HCT116 (cell line): ENCODE measurements around the gene CLDN9. TPM values are rescaled to one million over a fixed set of nuclear protein-coding genes. Genes with fewer than 3 reads are reported as not detected.

Experiments
- ATAC-seq: fragments of 200-7000 bp; cut with Tn5 transposase; 2 replicates; pipeline ENCODE4 v1.9.1; 2020; ENCODE audit warnings: mild to moderate bottlenecking, moderate library complexity
- BruUV-seq: library from RNA; stranded (reverse); fragments of 400-500 nt; replicated peaks from 2 replicates; lab custom pipeline; 2021; lab: Mats Ljungman, UMichigan
- CTCF ChIA-PET: fragments of 300-600 bp; sonication (Branson Sonifier 250); formaldehyde crosslinking; loops from one replicate; lab custom pipeline; 2021; ENCODE audit warnings: antibody characterized with exemption; lab: Charles Lee
- POLR2A ChIA-PET: fragments of 300-600, 350-600 bp; sonication (Branson Sonifier 250); formaldehyde crosslinking; loops from one replicate; lab custom pipeline; 2021; ENCODE audit warnings: antibody characterized with exemption; lab: Charles Lee
- RAD21 ChIA-PET, 2 experiments: fragments of 300-600 bp; sonication (Branson Sonifier 250); formaldehyde crosslinking; loops; one replicate each; lab custom pipeline; 2023; ENCODE audit warnings: low total read pairs in 2 of 2; ENCODE audit not compliant: uncharacterized antibody in 2 of 2, unreplicated experiment in 2 of 2, low non-redundant PET in 1 of 2; lab: Charles Lee
- DNase-seq: peaks from one replicate; pipeline ENCODE4 v3.0.0-alpha.2; 2010; ENCODE audit warnings: low read depth, low spot score
- H2AFZ ChIP-seq: fragments of 200-600 bp; shearing (Covaris generic), sonication (generic); 2 replicates; pipeline ENCODE4 v1.6.1; 2017; ENCODE audit warnings: low read depth, mixed run types, mixed read lengths, antibody characterized with exemption, low read length; ENCODE audit not compliant: poor library complexity, severe bottlenecking
- H3K27ac ChIP-seq: 2 replicates; pipeline ENCODE4 v1.5.1; 2012; ENCODE audit warnings: low read depth, low read length
- H3K27me3 ChIP-seq: fragments of 200-600 bp; sonication (generic); 2 replicates; pipeline ENCODE4 v1.6.1; 2016; ENCODE audit warnings: mixed run types, low read length, mixed read lengths; ENCODE audit not compliant: insufficient read depth
- H3K36me3 ChIP-seq, 2 experiments: fragments of 200-500 bp in 1 of 2; fragments of 200-600 bp in 1 of 2; sonication (Bioruptor generic) in 1 of 2; sonication (generic) in 1 of 2; 2 replicates each; pipeline versions ENCODE4 v1.5.1 to v1.6.1; 2014 to 2016; ENCODE audit warnings: low read length in 2 of 2, inconsistent platforms in 1 of 2, mixed read lengths in 1 of 2, mixed run types in 1 of 2; ENCODE audit not compliant: insufficient read depth in 2 of 2, control insufficient read depth in 1 of 2
- H3K4me1 ChIP-seq, 2 experiments: fragments of 200-600 bp in 1 of 2; sonication (generic) in 1 of 2; 2 replicates each; pipeline versions ENCODE4 v1.5.1 to v1.6.1; 2012 to 2017; ENCODE audit warnings: low read length in 2 of 2, inconsistent platforms in 1 of 2, mild to moderate bottlenecking in 1 of 2, mixed read lengths in 1 of 2, mixed run types in 1 of 2, moderate library complexity in 1 of 2; ENCODE audit not compliant: insufficient read depth in 2 of 2, control insufficient read depth in 1 of 2
- H3K4me2 ChIP-seq: fragments of 200-600 bp; sonication (generic); 2 replicates; pipeline ENCODE4 v1.6.1; 2017; ENCODE audit warnings: mixed run types, low read length, mixed read lengths
- H3K4me3 ChIP-seq, 2 experiments: fragments of 200-600 bp in 1 of 2; sonication (generic) in 1 of 2; replicated peaks in 1 of 2; 2 replicates each; pipeline ENCODE4 v1.5.1; 2011 to 2016; ENCODE audit warnings: low read length in 2 of 2, control low read depth in 1 of 2, low read depth in 1 of 2, mild to moderate bottlenecking in 1 of 2, mixed read lengths in 1 of 2, mixed run types in 1 of 2
- H3K79me2 ChIP-seq: fragments of 200-600 bp; sonication (generic); 2 replicates; pipeline ENCODE4 v1.6.1; 2017; ENCODE audit warnings: mild to moderate bottlenecking, mixed run types, low read length, moderate library complexity, mixed read lengths; ENCODE audit not compliant: insufficient read depth
- H3K9ac ChIP-seq: fragments of 200-600 bp; sonication (generic); 2 replicates; pipeline ENCODE4 v1.6.1; 2016; ENCODE audit warnings: low read length, mixed read lengths
- H3K9me2 ChIP-seq: fragments of 200-600 bp; sonication (generic), shearing (Covaris generic); 2 replicates; pipeline ENCODE4 v1.6.1; 2017; ENCODE audit warnings: mixed run types, mild to moderate bottlenecking, moderate library complexity; ENCODE audit not compliant: insufficient read depth
- H3K9me3 ChIP-seq, 2 experiments: fragments of 200-500 bp in 1 of 2; fragments of 200-600 bp in 1 of 2; sonication (Bioruptor generic) in 1 of 2; sonication (generic) in 1 of 2; 2 replicates each; pipeline ENCODE4 v1.6.1; 2014 to 2017; ENCODE audit warnings: low read length in 2 of 2, mixed read lengths in 2 of 2, inconsistent platforms in 1 of 2, low read depth in 1 of 2, mild to moderate bottlenecking in 1 of 2, mixed run types in 1 of 2, moderate library complexity in 1 of 2; ENCODE audit not compliant: control insufficient read depth in 1 of 2, insufficient read depth in 1 of 2
- H4K20me1 ChIP-seq: fragments of 200-600 bp; sonication (generic), shearing (Covaris generic); 2 replicates; pipeline ENCODE4 v1.6.1; 2017; ENCODE audit warnings: mixed run types, mild to moderate bottlenecking, moderate library complexity; ENCODE audit not compliant: insufficient read depth
- CBX3 ChIP-seq: IDR thresholded peaks from 2 replicates; pipeline ENCODE4 v1.6.1; 2012; ENCODE audit warnings: low read depth
- EGR1 ChIP-seq: IDR thresholded peaks from 2 replicates; pipeline ENCODE4 v1.6.1; 2012; ENCODE audit warnings: low read depth
- ELF1 ChIP-seq: IDR thresholded peaks from 2 replicates; pipeline ENCODE4 v1.6.1; 2012; ENCODE audit warnings: low read depth, borderline replicate concordance
- EZH2 ChIP-seq: fragments of 200-600 bp; sonication (generic); IDR thresholded peaks from 2 replicates; pipeline ENCODE4 v1.6.1; 2017; ENCODE audit warnings: antibody characterized with exemption, mixed run types
- FOSL1 ChIP-seq: IDR thresholded peaks from 2 replicates; pipeline ENCODE4 v1.6.1; 2012; ENCODE audit warnings: low read depth
- POLR2A ChIP-seq: IDR thresholded peaks from 2 replicates; pipeline ENCODE4 v1.7.0; 2011; ENCODE audit warnings: borderline replicate concordance; ENCODE audit not compliant: insufficient read depth, insufficient read length; ENCODE audit errors: extremely low read depth
- RAD21 ChIP-seq: IDR thresholded peaks from 2 replicates; pipeline ENCODE4 v1.6.1; 2012; ENCODE audit warnings: low read depth, mild to moderate bottlenecking
- SIN3A ChIP-seq: IDR thresholded peaks from 2 replicates; pipeline ENCODE4 v1.6.1; 2012; ENCODE audit warnings: low read depth
- SRF ChIP-seq: IDR thresholded peaks from 2 replicates; pipeline ENCODE4 v1.6.1; 2012; ENCODE audit warnings: low read depth
- TCF7L2 ChIP-seq: IDR thresholded peaks from 2 replicates; pipeline ENCODE4 v1.7.0; 2011; ENCODE audit warnings: borderline replicate concordance, inconsistent platforms; ENCODE audit not compliant: insufficient read depth, insufficient read length; ENCODE audit errors: extremely low read depth
- YY1 ChIP-seq: IDR thresholded peaks from 2 replicates; pipeline ENCODE4 v1.6.1; 2011; ENCODE audit warnings: low read length, low read depth, moderate library complexity, mild to moderate bottlenecking; ENCODE audit not compliant: insufficient replicate concordance; ENCODE audit errors: extremely low read depth
- ZNF274 ChIP-seq: fragments of 200-500 bp; sonication (Bioruptor generic); IDR thresholded peaks from 2 replicates; pipeline ENCODE4 v1.6.1; 2014; ENCODE audit warnings: mild to moderate bottlenecking, low read depth, low read length, inconsistent platforms
- intact Hi-C: fragments of 100-400 bp; cut with micrococcal nuclease; formaldehyde crosslinking; loops from 2 replicates; pipeline ENCODE4 v1.10.0; 2022
- total RNA-seq: library from RNA; stranded (reverse); gene quantifications from one replicate; pipeline ENCODE4 v1.2.1, GENCODE V29; 2021; ENCODE audit not compliant: unreplicated experiment
- TF ChIP-seq, protein P1 (sequence below), 3 experiments: fragments of 200-600 bp in 1 of 3; sonication (generic) in 1 of 3; IDR thresholded peaks in 2 of 3; conservative IDR thresholded peaks in 1 of 3; 2 replicates each; pipeline ENCODE4 v1.5.1; 2012 to 2017; ENCODE audit warnings: low read depth in 2 of 3, low read length in 2 of 3, antibody characterized with exemption in 1 of 3, borderline replicate concordance in 1 of 3, control low read depth in 1 of 3, mild to moderate bottlenecking in 1 of 3, mixed read lengths in 1 of 3, mixed run types in 1 of 3, moderate library complexity in 1 of 3; ENCODE audit not compliant: insufficient read depth in 1 of 3
- TF ChIP-seq, protein P2 (sequence below): IDR thresholded peaks from 2 replicates; pipeline ENCODE4 v1.6.1; 2012

Gene CLDN9
- total RNA-seq, 1 experiment from 2014 or later, result 0.76 TPM

DNA sequence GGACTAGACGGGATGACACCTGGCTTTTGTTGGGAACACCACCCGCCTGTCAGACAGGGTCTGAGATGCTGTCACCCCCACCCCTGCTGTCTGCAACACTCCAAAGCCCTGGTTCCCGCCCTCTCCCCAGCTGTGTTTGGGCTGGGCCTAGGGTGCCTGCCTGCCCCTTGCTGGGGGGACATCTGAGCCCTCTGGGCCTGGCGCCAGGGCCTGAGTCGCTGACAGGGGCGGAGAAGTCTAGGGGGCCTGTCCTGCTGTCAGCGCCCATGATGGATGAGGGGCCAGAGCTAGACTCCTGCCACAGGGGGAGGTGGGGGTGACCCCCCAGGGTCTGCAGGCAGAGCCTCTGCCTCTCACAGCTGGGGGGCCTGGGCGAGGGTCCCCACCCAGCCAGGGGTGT is 24.9 kb upstream of the CLDN9 start:
- Histone ChIP-seq H3K36me3 (no peaks in the 10 kb centered on the region), H3K9me2 (no peaks in the 10 kb centered on the region), H3K9ac (no peak overlapping the region), H2AFZ (no peak overlapping the region), H3K27ac (no peak overlapping the region), H3K4me3 (no peak overlapping the region), H4K20me1 (no peaks in the 10 kb centered on the region), H3K79me2 (no peaks in the 10 kb centered on the region), H3K4me1 (peaks cover 20 to 36% of the 10 kb centered on the region in 2 experiments), H3K4me2 (no peak overlapping the region), H3K9me3 (no peaks in the 10 kb centered on the region), H3K27me3 (no peaks in the 10 kb centered on the region)
- intact Hi-C loops, result no loop called here
- no TSS peak for BruUV-seq
- ChIA-PET POLR2A (no interaction called here), CTCF (no interaction called here), RAD21 (no interaction called here)
- ATAC-seq (no peak), DNase-seq (no peak)
- TF ChIP-seq EGR1 (no peak), FOSL1 (no peak), ZNF274 (no peak), POLR2A (no peak), CBX3 (no peak), RAD21 (no peak)
- TF ChIP-seq, protein P1, sequence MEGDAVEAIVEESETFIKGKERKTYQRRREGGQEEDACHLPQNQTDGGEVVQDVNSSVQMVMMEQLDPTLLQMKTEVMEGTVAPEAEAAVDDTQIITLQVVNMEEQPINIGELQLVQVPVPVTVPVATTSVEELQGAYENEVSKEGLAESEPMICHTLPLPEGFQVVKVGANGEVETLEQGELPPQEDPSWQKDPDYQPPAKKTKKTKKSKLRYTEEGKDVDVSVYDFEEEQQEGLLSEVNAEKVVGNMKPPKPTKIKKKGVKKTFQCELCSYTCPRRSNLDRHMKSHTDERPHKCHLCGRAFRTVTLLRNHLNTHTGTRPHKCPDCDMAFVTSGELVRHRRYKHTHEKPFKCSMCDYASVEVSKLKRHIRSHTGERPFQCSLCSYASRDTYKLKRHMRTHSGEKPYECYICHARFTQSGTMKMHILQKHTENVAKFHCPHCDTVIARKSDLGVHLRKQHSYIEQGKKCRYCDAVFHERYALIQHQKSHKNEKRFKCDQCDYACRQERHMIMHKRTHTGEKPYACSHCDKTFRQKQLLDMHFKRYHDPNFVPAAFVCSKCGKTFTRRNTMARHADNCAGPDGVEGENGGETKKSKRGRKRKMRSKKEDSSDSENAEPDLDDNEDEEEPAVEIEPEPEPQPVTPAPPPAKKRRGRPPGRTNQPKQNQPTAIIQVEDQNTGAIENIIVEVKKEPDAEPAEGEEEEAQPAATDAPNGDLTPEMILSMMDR (IDR thresholded peaks at IDR 0.05 in 2 of 3, conservative IDR thresholded peaks at IDR 0.05 in 1 of 3; ENCODE audit: borderline replicate concordance in 1 of 3, insufficient read depth in 1 of 3, low read depth in 2 of 3, low read length in 2 of 3), result no peak

DNA sequence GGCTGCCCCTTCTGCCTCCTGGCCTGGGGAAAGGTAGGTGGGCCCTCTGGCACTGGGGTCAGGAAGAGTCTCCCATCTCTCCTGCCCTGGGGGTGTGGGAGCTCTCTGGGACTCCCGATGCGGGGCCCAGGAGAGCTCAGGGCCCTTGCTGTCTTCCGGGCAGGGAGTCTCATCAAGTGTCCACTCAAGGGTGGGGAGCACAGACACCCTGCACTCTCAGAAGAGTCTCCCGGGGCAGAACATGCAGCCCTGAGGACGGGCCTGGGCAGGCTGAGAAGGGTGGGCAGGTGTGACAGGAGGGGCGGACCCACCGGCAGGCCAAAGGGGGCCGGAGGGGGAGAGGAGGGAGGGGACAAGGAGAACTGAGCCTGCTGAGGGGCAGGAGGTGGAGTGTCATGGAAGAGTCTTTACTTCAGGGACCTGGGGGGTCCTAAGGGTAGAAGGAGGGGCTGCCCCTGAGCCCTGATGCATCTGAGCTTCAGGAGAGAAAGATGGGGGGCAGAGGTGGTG is 24.1 kb upstream of the CLDN9 start:
- RAD21 ChIA-PET, result no interaction called here
- intact Hi-C loops, result no loop called here

More for the DNA sequence above, 24.1 kb upstream of the CLDN9 start:
- no peak overlapping the region for H2AFZ ChIP-seq
- no peak for DNase-seq
- CTCF ChIA-PET, result no interaction called here
- no peaks in the 10 kb centered on the region for H3K27me3 ChIP-seq
- H3K9me2 ChIP-seq, result no peaks in the 10 kb centered on the region
- H3K4me1 ChIP-seq, result peaks cover 16 to 28% of the 10 kb centered on the region in 2 experiments
- TF ChIP-seq YY1, result no peak
- no peak for TF ChIP-seq ELF1
- TF ChIP-seq CBX3, result no peak
- no peak for TF ChIP-seq TCF7L2
- TF ChIP-seq, protein P1 (IDR thresholded peaks at IDR 0.05 in 2 of 3, conservative IDR thresholded peaks at IDR 0.05 in 1 of 3; ENCODE audit: borderline replicate concordance in 1 of 3, insufficient read depth in 1 of 3, low read depth in 2 of 3, low read length in 2 of 3), result no peak
- TF ChIP-seq SIN3A, result no peak
- TF ChIP-seq, protein P2, sequence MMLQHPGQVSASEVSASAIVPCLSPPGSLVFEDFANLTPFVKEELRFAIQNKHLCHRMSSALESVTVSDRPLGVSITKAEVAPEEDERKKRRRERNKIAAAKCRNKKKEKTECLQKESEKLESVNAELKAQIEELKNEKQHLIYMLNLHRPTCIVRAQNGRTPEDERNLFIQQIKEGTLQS, result no peak
- TF ChIP-seq EZH2, result no peak
- TF ChIP-seq SRF, result no peak
- TF ChIP-seq, all 23 proteins: peak for 0
- Histone ChIP-seq H3K9ac (no peak overlapping the region), H4K20me1 (no peaks in the 10 kb centered on the region), H3K27ac (no peak overlapping the region), H3K79me2 (no peaks in the 10 kb centered on the region), H3K36me3 (no peaks in the 10 kb centered on the region), H3K4me2 (no peak overlapping the region), H3K9me3 (no peaks in the 10 kb centered on the region), H3K4me3 (no peak overlapping the region)
- no TSS peak for BruUV-seq
- ATAC-seq, result no peak
- POLR2A ChIA-PET, result interaction anchor here (0.7 kb wide), 2 partner anchors 11 to 32 kb away, joined by 3 to 4 read pairs; no protein-coding TSS in a partner anchor
